ENCODE data around the gene ANTXR2.
"Not testable (repeated sequence)": the region's sequence is repeated elsewhere in the genome, so short reads cannot be mapped to it uniquely, and the experiment has no call there.

Gene ANTXR2

DNA sequence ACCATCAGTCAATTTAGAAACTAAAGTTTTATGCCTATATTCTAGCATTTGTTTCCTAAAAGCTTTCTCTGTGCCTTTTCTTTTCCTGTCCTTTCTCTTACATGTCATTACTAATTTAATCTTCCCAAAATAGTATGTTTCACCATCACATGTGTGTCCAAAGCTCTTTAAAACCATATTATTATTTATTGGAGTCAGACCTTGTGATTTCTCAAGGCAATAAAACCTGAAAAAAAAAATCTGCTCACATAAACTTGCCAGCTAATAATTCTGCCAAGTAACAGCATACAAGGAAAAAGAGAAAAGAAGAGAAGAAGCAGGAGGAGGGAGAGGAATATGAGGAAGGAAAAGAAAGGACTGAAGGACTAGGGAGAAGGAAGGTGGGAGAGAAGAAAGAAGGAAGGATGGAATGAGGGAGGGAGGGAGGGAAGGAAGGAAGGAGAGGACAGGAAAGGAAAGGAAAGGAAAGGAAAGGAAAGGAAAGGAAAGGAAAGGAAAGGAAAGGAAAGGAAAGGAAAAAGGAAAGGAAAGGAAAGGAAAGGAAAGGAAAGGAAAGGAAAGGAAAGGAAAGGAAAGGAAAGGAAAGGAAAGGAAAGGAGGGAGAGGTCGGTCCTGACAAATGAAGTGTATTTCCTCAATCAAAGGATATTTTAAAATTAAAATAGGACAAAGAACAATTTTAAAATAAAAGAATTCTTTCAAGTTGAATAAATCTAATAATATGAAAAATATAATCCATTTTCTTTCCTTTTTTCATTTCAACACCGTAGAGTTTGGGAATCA lies 57.4 kb downstream of the ANTXR2 start:
- DNase-seq, result no peak

- no peak for DNase-seq
Observed at GRCh38 chr4:80014531-80014930, 58.5 kb downstream of the ANTXR2 start.

DNA sequence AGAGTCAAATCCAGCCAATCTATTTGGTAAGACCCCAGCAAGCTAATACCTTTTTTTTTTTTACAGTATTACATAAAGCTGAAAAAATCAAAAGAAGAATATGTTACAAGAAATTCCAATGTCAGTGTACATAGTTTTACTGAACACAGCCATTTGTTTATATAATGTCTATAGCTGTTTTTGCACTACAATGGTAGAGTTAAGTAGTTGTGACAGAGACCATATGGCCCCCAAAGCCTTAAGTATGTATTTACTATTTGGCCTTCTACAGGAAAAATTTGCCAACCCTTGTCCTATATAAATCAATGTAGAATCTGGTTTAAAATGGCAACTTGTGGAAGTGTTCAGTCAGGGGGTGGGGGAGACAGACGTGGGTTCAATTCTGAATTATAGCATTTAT lies 60.7 kb downstream of the ANTXR2 start:
- no peak for DNase-seq

GRCh38 chr4:80011636-80012236 lies 61.3 kb downstream of the ANTXR2 start:
- DNase-seq, result no peak

DNA sequence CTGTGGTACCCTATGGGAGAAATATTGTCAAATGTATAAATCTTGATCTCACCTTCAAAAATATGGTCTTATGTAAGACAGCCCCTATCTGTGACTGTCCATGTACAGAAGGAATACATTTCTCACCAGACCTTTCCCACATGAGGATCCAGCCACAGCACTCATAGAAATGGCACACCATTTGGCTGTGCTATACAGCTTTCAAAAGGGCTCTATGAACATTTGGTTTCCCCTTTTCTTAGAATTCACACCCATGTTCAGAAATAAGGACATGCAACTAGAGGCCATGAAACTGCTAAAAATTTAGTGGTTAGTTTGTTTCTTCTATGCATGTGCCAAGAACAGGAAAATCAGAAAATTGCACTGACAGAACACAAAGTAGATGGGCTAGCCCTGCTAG lies 62.7 kb downstream of the ANTXR2 start:
- DNase-seq, result no peak

GRCh38 chr4:80009806-80010205 lies 63.2 kb downstream of the ANTXR2 start:
- DNase-seq, result no peak

DNA sequence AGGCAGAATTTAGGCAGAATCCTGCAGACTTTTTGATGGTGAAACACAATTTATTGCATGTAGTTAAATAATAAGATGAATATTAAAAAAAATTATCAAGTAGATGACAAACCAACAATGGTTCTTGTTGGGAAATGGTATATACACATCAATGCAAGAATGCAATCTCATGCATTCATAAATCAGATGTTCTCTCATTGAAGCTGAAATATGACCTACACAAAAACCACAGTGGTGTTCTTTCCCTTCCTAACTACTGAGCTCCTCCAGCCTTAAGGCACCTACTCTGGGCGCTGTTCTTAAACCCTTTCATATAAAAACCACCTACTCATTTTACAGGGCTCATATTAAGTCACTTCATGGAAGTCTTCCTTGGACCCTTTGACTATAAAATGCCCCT lies 64.1 kb downstream of the ANTXR2 start:
- no peak for DNase-seq

GRCh38 chr4:80008351-80008750 lies 64.7 kb downstream of the ANTXR2 start:
- no peak for DNase-seq

DNA sequence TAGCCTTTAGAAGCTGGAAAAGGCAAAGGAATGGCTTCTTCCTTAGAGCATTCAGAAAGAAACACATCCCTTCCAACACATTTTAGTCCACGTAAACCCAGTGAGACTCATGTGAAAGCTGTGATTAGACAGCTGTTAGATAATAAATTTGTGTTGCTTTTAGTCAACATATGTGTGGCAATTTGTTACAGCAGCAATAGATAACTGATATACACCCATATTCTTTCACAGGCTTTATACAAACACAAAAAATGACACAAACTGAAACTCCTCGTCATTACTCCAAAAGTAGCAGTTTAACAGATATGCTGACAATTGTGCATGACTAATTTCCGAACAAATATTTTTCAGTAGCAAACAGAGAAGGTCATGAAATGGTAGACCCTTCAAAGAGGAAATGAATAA lies 65.3 kb downstream of the ANTXR2 start:
- DNase-seq, result no peak

DNA sequence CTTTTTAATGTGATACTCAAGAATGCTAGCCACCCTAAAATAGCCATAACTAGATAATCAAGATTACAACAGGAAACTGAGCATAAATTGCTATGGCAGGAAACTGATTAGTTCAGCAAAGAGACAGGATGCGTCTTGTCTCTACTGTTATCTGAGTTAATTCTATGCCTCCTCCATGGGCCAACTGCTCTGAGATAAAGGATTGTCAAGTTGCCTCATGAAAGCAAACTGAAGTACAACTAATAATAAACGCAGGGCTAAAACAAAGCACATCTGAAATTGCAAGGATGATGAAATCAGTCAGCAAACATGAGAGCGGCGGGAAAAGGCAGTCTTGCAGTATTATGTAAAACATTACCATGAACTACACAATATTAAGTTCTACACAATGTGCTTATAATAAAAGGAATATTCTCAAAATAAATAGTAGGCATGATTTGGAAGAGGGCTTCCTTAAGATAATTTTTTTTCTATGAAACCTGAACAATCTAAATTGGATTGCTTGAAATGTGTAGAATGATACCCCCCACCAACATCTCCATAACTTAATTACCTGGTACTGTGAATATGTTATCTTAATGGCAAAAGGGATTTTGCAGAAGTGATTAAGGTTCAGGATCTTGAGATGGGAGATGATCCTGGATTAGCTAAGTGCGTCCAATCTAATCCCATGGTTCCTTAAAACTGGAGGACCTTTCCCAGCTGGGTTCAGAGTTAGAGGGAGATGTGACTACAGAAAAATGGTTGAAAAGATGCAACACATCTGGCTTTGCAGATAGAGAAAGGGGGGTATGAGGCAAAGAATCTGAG lies 65.9 kb downstream of the ANTXR2 start:
- no peak for DNase-seq

DNA sequence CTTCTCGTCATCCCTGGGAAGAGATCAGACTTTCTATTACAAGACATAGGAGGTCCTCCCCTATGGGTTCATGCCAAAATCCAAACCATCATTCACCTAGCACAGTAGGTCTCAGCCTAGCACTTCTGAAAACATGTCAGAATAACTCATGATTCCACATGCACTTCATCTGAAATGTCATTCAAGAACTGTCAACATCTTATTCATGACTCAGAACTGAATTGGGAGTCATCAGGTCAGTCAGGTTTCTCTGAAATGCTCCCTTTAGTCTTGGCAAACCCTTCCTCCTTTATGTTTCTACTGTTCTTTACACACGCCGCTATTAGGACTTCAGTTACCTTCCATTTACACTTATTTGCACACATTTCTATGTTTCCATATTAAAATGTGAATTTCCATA lies 67.2 kb downstream of the ANTXR2 start:
- DNase-seq, result no peak

DNA sequence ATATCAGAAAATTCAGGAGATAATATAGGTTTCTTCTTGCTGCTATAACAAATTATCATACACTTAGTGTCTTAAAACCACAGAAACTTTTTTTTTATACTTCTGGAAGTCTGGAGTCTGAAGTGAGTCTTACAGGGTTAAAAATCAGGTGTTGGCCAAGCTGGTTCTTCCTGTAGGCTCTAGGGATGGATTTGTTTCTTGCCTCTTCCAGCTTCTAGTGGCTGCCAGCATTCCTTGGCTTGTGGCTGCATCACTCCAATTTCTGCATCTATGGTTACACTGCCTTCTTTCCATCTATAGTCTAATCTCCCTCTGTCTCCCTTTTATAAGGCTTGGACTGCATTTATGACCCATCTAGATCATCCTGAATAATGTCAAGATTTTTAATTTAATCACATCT lies 68.7 kb downstream of the ANTXR2 start:
- DNase-seq, result no peak

DNA sequence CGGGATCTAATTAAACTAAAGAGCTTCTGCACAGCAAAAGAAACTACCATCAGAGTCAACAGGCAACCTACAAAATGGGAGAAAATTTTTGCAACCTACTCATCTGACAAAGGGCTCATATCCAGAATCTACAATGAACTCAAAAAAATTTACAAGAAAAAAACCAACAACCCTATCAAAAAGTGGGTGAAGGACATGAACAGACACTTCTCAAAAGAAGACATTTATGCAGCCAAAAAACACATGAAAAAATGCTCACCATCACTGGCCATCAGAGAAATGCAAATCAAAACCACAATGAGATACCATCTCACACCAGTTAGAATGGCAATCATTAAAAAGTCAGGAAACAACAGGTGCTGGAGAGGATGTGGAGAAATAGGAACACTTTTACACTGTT lies 70.5 kb downstream of the ANTXR2 start:
- not testable (repeated sequence) for DNase-seq

- DNase-seq, result not testable (repeated sequence)
Observed at GRCh38 chr4:79999048-79999447, 74.0 kb downstream of the ANTXR2 start.

DNA sequence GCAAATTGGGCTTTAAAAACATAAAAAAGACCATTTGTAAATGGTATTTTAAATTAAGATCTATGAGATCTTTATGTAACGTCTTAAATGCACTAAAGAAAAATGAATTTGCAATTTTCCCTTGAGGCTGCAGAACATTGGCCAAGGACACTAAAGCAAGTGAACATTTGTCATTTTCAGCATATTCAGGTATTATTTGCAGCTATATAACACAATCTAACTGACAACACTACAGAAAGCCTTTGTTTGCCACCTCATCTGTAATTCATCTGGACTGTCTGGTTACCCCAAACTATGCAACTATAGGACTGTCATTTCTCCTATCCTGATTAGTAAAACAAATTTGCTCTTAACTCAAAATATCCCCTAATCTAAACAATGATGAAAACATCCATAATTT lies 74.8 kb downstream of the ANTXR2 start:
- DNase-seq, result no peak

DNA sequence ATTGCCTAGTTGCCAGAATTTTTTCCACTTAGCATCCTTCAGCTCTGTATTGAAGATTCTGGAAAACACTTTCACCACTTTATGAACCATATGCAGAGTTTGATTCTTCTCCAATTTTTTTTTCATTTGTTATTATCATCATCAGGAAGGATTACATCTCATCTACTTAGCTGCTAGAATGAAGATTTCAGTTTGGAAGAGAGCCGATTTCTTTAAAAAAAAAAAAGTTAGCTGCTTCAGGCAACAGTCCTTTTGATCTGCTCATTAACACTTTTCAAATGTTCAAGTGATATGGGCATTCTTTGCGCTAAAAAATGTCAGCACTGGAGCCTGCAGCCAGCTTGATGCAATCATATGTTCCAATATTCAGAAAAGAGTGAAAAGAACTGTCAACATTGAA lies 76.2 kb downstream of the ANTXR2 start:
- no peak for DNase-seq

GRCh38 chr4:79993476-79993875 lies 79.6 kb downstream of the ANTXR2 start:
- DNase-seq, result no peak

- DNase-seq, result no peak
Observed at GRCh38 chr4:79991601-79992000, 81.4 kb downstream of the ANTXR2 start.

- not testable (repeated sequence) for DNase-seq
Observed at GRCh38 chr4:79991100-79991499, 81.9 kb downstream of the ANTXR2 start.

GRCh38 chr4:79987401-79987800 lies 85.6 kb downstream of the ANTXR2 start:
- DNase-seq, result no peak

DNA sequence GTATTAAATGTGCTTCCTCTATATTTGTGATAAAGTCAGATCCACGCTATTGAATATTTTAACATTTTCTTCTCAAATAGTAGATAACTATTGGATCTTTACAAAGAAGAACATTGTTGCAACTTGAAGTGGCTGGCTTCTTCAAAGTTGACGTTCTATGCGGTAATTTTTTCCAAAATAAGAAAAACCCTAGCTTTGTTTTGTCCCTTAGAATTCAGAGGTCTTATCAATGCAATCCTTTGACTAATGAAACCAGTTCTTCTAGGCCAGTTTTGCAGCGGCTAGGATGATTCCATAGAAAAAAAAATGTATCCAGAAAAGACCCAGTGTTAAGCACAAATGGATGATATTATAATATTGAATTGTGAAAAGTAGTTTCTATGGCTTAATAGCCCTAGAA lies 89.6 kb downstream of the ANTXR2 start:
- no peak for DNase-seq

DNA sequence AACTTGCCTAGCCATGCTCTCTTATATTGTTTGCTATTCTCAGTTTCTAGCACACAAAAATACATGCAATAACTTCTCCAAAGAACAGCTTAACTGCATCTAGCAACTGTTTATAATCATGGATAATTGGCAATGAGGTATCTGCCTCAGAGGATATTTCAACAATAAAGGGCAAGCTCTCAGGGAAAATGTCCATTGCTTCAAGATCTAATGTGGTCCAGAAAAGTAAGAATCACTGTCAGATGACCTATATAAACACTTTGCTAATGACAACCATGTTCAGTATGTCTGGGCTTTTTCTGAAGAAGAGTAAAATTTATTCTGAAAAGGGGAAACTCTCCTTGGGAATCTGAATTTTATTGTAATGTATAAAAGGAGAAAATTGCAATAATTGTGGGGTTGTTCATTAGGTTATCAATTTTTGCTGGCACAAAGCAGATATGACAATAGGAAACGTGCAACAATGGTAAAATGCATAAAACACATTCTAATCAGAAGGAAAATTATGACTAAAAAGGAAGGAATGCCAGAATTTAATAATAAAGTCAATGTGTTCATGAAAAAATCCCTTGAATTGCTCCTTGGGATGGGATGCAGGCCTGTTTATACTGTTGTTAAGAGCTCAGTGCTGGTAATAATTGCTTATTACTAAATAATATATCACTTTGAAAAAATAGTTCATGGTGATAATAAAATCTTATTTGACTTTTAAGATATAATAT lies 90.3 kb downstream of the ANTXR2 start:
- DNase-seq, result no peak

GRCh38 chr4:79980448-79980847 lies 92.6 kb downstream of the ANTXR2 start:
- DNase-seq, result no peak

Measured in NCI-H510A (cell line).